ENCODE results near the gene PRDM16. TPM values are rescaled to one million over a fixed set of nuclear protein-coding genes. Genes with fewer than 3 reads are reported as not detected.

The PRDM16 gene
- total RNA-seq, 1 donor from 2014 or later, result 0.43 TPM

DNA sequence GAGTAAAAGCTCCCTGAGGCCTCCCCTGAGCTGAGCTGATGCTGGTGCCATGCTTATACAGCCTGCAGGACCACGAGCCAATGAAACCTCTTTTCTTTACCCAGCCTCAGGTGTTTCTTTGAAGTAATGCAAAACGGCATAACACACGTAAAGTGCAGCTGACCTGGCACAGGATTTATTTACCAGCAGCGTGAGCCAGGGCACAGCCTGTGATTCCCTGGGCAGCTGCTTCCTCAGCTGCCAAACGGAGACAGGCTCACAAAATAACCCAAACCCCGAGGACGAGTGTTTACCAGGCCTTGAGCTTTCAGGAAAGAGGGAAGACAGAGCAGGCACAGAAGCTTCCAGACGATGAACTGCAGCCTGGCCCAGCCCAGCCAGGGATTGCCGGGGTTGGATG lies 264.9 kb downstream of the PRDM16 start:
- FAIRE-seq, result no peak
- no peaks in the 10 kb centered on the region for H3K4me1 Mint-ChIP-seq (ENCODE audit: low read depth, unreplicated experiment)
- Histone ChIP-seq H3K36me3 (ENCODE audit: insufficient read depth, low read length) (no peaks in the 10 kb centered on the region), H3K4me2 (ENCODE audit: low read length) (no peak overlapping the region), H3K27ac (ENCODE audit: low read depth, low read length) (no peak overlapping the region), H3K9ac (ENCODE audit: low read length) (no peak overlapping the region), H2AFZ (ENCODE audit: low read depth, low read length) (no peak overlapping the region), H4K20me1 (ENCODE audit: insufficient read depth, low read length) (peaks cover 16% of the 10 kb centered on the region), H3K9me3 (ENCODE audit: insufficient read depth, low read depth, low read length) (no peaks in the 10 kb centered on the region), H3K4me3 (ENCODE audit: insufficient read depth, low read depth, low read length) (no peak overlapping the region), H3K27me3 (ENCODE audit: insufficient read depth, low read length) (no peaks in the 10 kb centered on the region), H3K4me1 (ENCODE audit: insufficient read depth, low read length) (no peaks in the 10 kb centered on the region), H3K79me2 (ENCODE audit: insufficient read depth, low read length) (no peaks in the 10 kb centered on the region)
- DNase-seq (ENCODE audit: low read depth), result no peak
- peaks cover 5% of the 10 kb centered on the region for H3K9me3 Mint-ChIP-seq (ENCODE audit: unreplicated experiment)
- peaks cover 38% of the 10 kb centered on the region for H3K27me3 Mint-ChIP-seq (ENCODE audit: low read depth, unreplicated experiment)
- H3K36me3 Mint-ChIP-seq (ENCODE audit: low read depth, unreplicated experiment), result no peaks in the 10 kb centered on the region
- H3K27ac Mint-ChIP-seq (ENCODE audit: unreplicated experiment), result no peak overlapping the region
- H3K4me3 Mint-ChIP-seq (ENCODE audit: unreplicated experiment), result no peak overlapping the region
- TF ChIP-seq CTCF (IDR thresholded peaks at IDR 0.05; ENCODE audit: insufficient read depth, low read depth, low read length) (no peak), EZH2 (IDR thresholded peaks at IDR 0.05; ENCODE audit: insufficient read depth, low read length) (no peak)

DNA sequence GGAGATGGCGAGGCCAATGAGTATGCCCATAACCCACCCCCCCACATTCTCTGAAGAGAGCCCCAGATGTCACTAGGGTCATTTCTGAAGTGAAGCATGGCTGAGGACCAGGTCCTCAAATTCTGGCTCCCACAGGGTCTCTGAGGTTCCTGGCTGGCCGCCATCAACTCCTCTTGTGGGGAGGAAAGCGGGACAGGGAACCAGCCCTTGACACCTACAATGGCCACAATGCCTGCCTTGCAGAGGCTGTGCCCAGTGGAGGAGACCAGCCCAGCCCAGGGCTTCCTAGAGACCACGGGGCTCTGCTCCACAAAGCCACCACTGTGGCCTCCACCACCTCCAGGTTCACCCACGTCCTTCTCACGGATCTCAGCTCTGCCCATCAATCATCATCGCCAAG lies 265.4 kb downstream of the PRDM16 start:
- Histone ChIP-seq H3K9ac (ENCODE audit: low read length) (no peak overlapping the region), H2AFZ (ENCODE audit: low read depth, low read length) (no peak overlapping the region), H3K27me3 (ENCODE audit: insufficient read depth, low read length) (no peaks in the 10 kb centered on the region), H3K79me2 (ENCODE audit: insufficient read depth, low read length) (no peaks in the 10 kb centered on the region), H3K4me3 (ENCODE audit: insufficient read depth, low read depth, low read length) (no peak overlapping the region), H3K27ac (ENCODE audit: low read depth, low read length) (no peak overlapping the region), H3K36me3 (ENCODE audit: insufficient read depth, low read length) (no peaks in the 10 kb centered on the region), H3K4me1 (ENCODE audit: insufficient read depth, low read length) (no peaks in the 10 kb centered on the region), H3K4me2 (ENCODE audit: low read length) (no peak overlapping the region), H3K9me3 (ENCODE audit: insufficient read depth, low read depth, low read length) (no peaks in the 10 kb centered on the region), H4K20me1 (ENCODE audit: insufficient read depth, low read length) (peaks cover 16% of the 10 kb centered on the region)
- FAIRE-seq (no peak), DNase-seq (ENCODE audit: low read depth) (no peak)
- Mint-ChIP-seq H3K9me3 (ENCODE audit: unreplicated experiment) (peaks cover 5% of the 10 kb centered on the region), H3K4me1 (ENCODE audit: low read depth, unreplicated experiment) (no peaks in the 10 kb centered on the region), H3K27me3 (ENCODE audit: low read depth, unreplicated experiment) (peaks cover 39% of the 10 kb centered on the region), H3K27ac (ENCODE audit: unreplicated experiment) (no peak overlapping the region), H3K4me3 (ENCODE audit: unreplicated experiment) (no peak overlapping the region), H3K36me3 (ENCODE audit: low read depth, unreplicated experiment) (no peaks in the 10 kb centered on the region)
- TF ChIP-seq EZH2 (IDR thresholded peaks at IDR 0.05; ENCODE audit: insufficient read depth, low read length) (no peak), CTCF (IDR thresholded peaks at IDR 0.05; ENCODE audit: insufficient read depth, low read depth, low read length) (no peak)

- no peak for DNase-seq (ENCODE audit: low read depth)
Observed at GRCh38 chr1:3335754-3336640, 267.0 kb downstream of the PRDM16 start.

More at GRCh38 chr1:3335754-3336640, 267.0 kb downstream of the PRDM16 start:
- no peak overlapping the region for H3K4me2 ChIP-seq (ENCODE audit: low read length)
- no peak overlapping the region for H3K4me3 Mint-ChIP-seq (ENCODE audit: unreplicated experiment)
- H3K4me3 ChIP-seq (ENCODE audit: insufficient read depth, low read depth, low read length), result no peak overlapping the region
- H3K27ac Mint-ChIP-seq (ENCODE audit: unreplicated experiment), result no peak overlapping the region
- H3K36me3 ChIP-seq (ENCODE audit: insufficient read depth, low read length), result no peaks in the 10 kb centered on the region
- no peaks in the 10 kb centered on the region for H3K79me2 ChIP-seq (ENCODE audit: insufficient read depth, low read length)
- H3K4me1 Mint-ChIP-seq (ENCODE audit: low read depth, unreplicated experiment), result no peaks in the 10 kb centered on the region
- no peak overlapping the region for H2AFZ ChIP-seq (ENCODE audit: low read depth, low read length)
- peaks cover 13% of the 10 kb centered on the region for H4K20me1 ChIP-seq (ENCODE audit: insufficient read depth, low read length)
- H3K27me3 Mint-ChIP-seq (ENCODE audit: low read depth, unreplicated experiment), result peaks cover 38% of the 10 kb centered on the region
- H3K36me3 Mint-ChIP-seq (ENCODE audit: low read depth, unreplicated experiment), result no peaks in the 10 kb centered on the region
- no peaks in the 10 kb centered on the region for H3K4me1 ChIP-seq (ENCODE audit: insufficient read depth, low read length)
- H3K9me3 Mint-ChIP-seq (ENCODE audit: unreplicated experiment), result peaks cover 5% of the 10 kb centered on the region
- no peaks in the 10 kb centered on the region for H3K27me3 ChIP-seq (ENCODE audit: insufficient read depth, low read length)
- no peaks in the 10 kb centered on the region for H3K9me3 ChIP-seq (ENCODE audit: insufficient read depth, low read depth, low read length)
- TF ChIP-seq EZH2 (IDR thresholded peaks at IDR 0.05; ENCODE audit: insufficient read depth, low read length) (no peak), CTCF (IDR thresholded peaks at IDR 0.05; ENCODE audit: insufficient read depth, low read depth, low read length) (no peak)
- FAIRE-seq, result no peak
- H3K9ac ChIP-seq (ENCODE audit: low read length), result no peak overlapping the region
- no peak overlapping the region for H3K27ac ChIP-seq (ENCODE audit: low read depth, low read length)

All from astrocyte (in vitro differentiated cells and primary cell).